Hepatocyte (in vitro differentiated cells): ENCODE data around the gene SLC17A7. TPM values are rescaled to one million over a fixed set of nuclear protein-coding genes. Genes with fewer than 3 reads are reported as not detected.

Experiments
- DNase-seq: peaks from one replicate; pipeline ENCODE4 v3.0.0-alpha.2; 2016; ENCODE audit warnings: low spot score
- H2AFZ ChIP-seq: fragments of 200-600 bp; sonication (generic); 2 replicates; pipeline ENCODE4 v1.6.0; 2016; ENCODE audit warnings: antibody characterized with exemption, mild to moderate bottlenecking
- H3K27ac ChIP-seq: fragments of 200-600 bp; sonication (generic); 2 replicates; pipeline ENCODE4 v1.5.1; 2016; ENCODE audit warnings: mild to moderate bottlenecking
- H3K27me3 ChIP-seq: fragments of 200-600 bp; sonication (generic); 2 replicates; pipeline ENCODE4 v1.6.1; 2016
- H3K36me3 ChIP-seq: fragments of 200-600 bp; sonication (generic); replicated peaks from 2 replicates; pipeline ENCODE4 v1.5.1; 2016; ENCODE audit warnings: low read depth; ENCODE audit not compliant: insufficient read depth
- H3K4me1 ChIP-seq: fragments of 200-600 bp; sonication (generic); 2 replicates; pipeline ENCODE4 v1.5.1; 2016; ENCODE audit warnings: mild to moderate bottlenecking, moderate library complexity; ENCODE audit not compliant: insufficient read depth
- H3K4me2 ChIP-seq: fragments of 200-600 bp; sonication (generic); 2 replicates; pipeline ENCODE4 v1.6.0; 2016
- H3K4me3 ChIP-seq: fragments of 200-600 bp; sonication (generic); 2 replicates; pipeline ENCODE4 v1.5.1; 2016; ENCODE audit warnings: mild to moderate bottlenecking
- H3K79me2 ChIP-seq: fragments of 200-600 bp; sonication (generic); 2 replicates; pipeline ENCODE4 v1.6.0; 2017; ENCODE audit warnings: mild to moderate bottlenecking
- H3K9me2 ChIP-seq: fragments of 200-600 bp; sonication (generic); replicated peaks from 2 replicates; pipeline ENCODE4 v1.6.0; 2017; ENCODE audit warnings: mild to moderate bottlenecking; ENCODE audit not compliant: insufficient read depth
- H3K9me3 ChIP-seq: fragments of 200-600 bp; sonication (generic); 2 replicates; pipeline ENCODE4 v1.5.1; 2016; ENCODE audit warnings: low read depth, mild to moderate bottlenecking
- H4K20me1 ChIP-seq: fragments of 200-600 bp; sonication (generic); 2 replicates; pipeline ENCODE4 v1.6.0; 2016; ENCODE audit warnings: mild to moderate bottlenecking; ENCODE audit not compliant: insufficient read depth, poor library complexity, severe bottlenecking
- CTCF ChIP-seq: fragments of 200-600 bp; sonication (generic); IDR thresholded peaks from 2 replicates; pipeline ENCODE4 v1.5.1; 2016; ENCODE audit warnings: antibody characterized with exemption, mild to moderate bottlenecking; ENCODE audit not compliant: poor library complexity
- EZH2 ChIP-seq: fragments of 200-600 bp; sonication (generic); IDR thresholded peaks from 2 replicates; pipeline ENCODE4 v1.6.1; 2016; ENCODE audit warnings: antibody characterized with exemption, mild to moderate bottlenecking, borderline replicate concordance
- EZH2phosphoT487 ChIP-seq: fragments of 200-600 bp; sonication (generic); IDR thresholded peaks from one replicate; pipeline ENCODE4 v1.6.1; 2018; ENCODE audit warnings: antibody characterized with exemption, mild to moderate bottlenecking, low read depth, moderate library complexity; ENCODE audit not compliant: unreplicated experiment, severe bottlenecking
- WGBS: methylation state at CpG from one replicate; pipeline ENCODE4 v1.1.6; 2016; ENCODE audit warnings: low lambda C conversion rate; ENCODE audit errors: missing lambda C conversion rate; 5-methylcytosine and 5-hydroxymethylcytosine counted together
- polyA plus RNA-seq: library from polyadenylated mRNA; unstranded; fragments of >200 nt; fragmentation: Nextera tagmentation; extraction: Ambion mirVana; gene quantifications from 2 replicates; pipeline ENCODE4 v1.2.1, GENCODE V29; 2016
- total RNA-seq: library from RNA; depleted of rRNA; stranded (reverse); fragments of >200 nt; gene quantifications from 2 replicates; pipeline ENCODE4 v1.2.3, GENCODE V29; 2014

Gene SLC17A7
- total and polyA plus RNA-seq, 2 experiments from 2014 or later: 0.13 to 0.51 TPM

DNA sequence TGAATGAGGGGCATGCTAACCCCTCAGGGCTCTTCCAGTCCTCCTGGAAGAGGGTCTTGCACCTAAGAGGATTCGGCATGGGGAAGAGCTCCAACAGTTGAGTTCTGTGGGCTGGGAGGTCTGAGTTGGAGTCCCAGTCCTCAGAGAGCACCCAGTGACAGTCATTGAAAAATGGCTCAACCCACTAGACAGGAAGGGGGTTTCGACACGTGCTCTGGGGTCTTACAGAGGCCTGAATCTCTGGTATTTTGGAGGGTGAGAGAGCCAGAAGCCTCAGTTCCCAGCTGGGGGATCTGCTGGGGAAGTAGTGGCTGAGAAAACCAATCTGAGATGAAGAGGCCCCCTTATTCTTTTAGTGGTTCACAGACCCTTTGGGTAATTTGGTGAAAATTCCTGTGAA is 27.1 kb downstream of the SLC17A7 start:
- no peak overlapping the region for H3K4me3 ChIP-seq
- no peak overlapping the region for H3K27ac ChIP-seq
- no peaks in the 10 kb centered on the region for H3K9me2 ChIP-seq
- no peak for TF ChIP-seq CTCF
- no peak for TF ChIP-seq EZH2
- no peak for DNase-seq
- no peaks in the 10 kb centered on the region for H3K9me3 ChIP-seq
- H3K27me3 ChIP-seq: peaks cover 29% of the 10 kb centered on the region
- H3K4me1 ChIP-seq: no peaks in the 10 kb centered on the region
- H4K20me1 ChIP-seq: no peaks in the 10 kb centered on the region
- no peak overlapping the region for H3K4me2 ChIP-seq
- 87% methylated on average over 3 of the region's 3 CpGs for whole genome bisulfite sequencing
- H2AFZ ChIP-seq: no peak overlapping the region
- H3K36me3 ChIP-seq: no peaks in the 10 kb centered on the region
- no peaks in the 10 kb centered on the region for H3K79me2 ChIP-seq

DNA sequence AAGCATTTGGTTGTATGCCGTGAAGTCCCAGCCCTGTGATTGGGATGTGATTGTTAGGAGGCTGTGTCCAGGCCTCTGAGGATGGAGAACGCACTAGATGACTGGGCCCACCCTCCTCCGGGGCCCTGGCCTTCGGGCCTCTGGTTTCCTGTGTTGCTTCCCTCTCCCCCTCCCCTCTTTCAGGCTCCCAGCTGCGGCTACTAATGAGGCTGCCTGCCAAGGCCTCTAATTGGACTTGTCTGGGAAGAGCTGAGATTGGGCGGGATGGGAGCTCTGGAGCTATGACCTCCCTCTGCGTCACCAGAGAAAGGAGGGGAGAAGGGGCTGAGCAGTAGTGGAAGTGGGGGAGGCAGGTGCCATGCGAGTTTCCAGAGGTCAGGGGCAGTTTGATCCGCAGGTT is 28.0 kb downstream of the SLC17A7 start:
- DNase-seq: no peak
- Histone ChIP-seq H3K36me3 (no peaks in the 10 kb centered on the region), H4K20me1 (no peaks in the 10 kb centered on the region), H3K79me2 (no peaks in the 10 kb centered on the region), H3K9me2 (no peaks in the 10 kb centered on the region), H3K9me3 (no peaks in the 10 kb centered on the region), H2AFZ (no peak overlapping the region), H3K4me2 (no peak overlapping the region), H3K27ac (no peak overlapping the region), H3K4me1 (no peaks in the 10 kb centered on the region), H3K27me3 (peaks cover 20% of the 10 kb centered on the region), H3K4me3 (no peak overlapping the region)
- WGBS: 52% methylated on average over 9 of the region's 9 CpGs
- no peak for TF ChIP-seq CTCF

GRCh38 chr19:49411681-49412326 is 29.5 kb downstream of the SLC17A7 start:
- no peak for TF ChIP-seq CTCF
- no peak for TF ChIP-seq EZH2
- TF ChIP-seq EZH2phosphoT487: no peak
- 83% methylated on average over 3 of the region's 3 CpGs for WGBS
- no peaks in the 10 kb centered on the region for H3K36me3 ChIP-seq
- peaks cover 7% of the 10 kb centered on the region for H3K27me3 ChIP-seq
- H3K4me2 ChIP-seq: no peak overlapping the region
- H3K4me3 ChIP-seq: no peak overlapping the region
- no peak for DNase-seq
- no peaks in the 10 kb centered on the region for H4K20me1 ChIP-seq
- no peak overlapping the region for H2AFZ ChIP-seq
- H3K9me3 ChIP-seq: no peaks in the 10 kb centered on the region
- H3K9me2 ChIP-seq: no peaks in the 10 kb centered on the region
- H3K4me1 ChIP-seq: no peaks in the 10 kb centered on the region
- no peak overlapping the region for H3K27ac ChIP-seq
- H3K79me2 ChIP-seq: no peaks in the 10 kb centered on the region

DNA sequence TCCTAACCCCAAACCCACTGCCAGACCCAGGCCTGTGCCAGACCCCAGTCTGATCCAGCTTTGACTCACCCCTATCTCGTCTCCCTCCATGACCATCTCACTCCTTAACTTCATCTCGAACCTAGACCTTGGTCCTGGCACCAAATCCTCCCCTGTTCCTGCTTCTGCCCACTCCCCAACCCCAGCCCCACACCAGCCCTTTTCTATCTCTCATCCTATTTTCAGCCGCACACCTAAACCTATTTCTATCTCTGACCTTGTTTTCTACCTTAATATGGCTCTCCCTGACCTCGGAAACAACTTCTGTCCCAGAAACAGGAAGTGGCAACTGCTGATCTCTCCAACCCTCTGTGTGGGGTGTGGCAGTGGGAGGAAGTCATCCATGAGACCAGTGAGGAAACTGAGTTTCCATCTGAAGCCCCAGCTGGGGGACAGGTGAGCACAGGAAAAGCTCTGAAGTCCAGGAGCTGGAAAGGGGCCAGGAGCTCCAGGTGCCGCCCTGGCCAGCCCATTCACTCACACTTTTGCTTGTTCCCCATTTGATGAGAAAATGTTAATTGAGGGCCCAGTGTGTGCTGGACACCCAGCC is 31.8 kb downstream of the SLC17A7 start:
- no peak overlapping the region for H3K27ac ChIP-seq

More for the DNA sequence above, 31.8 kb downstream of the SLC17A7 start:
- H3K79me2 ChIP-seq: no peaks in the 10 kb centered on the region
- no peaks in the 10 kb centered on the region for H3K27me3 ChIP-seq
- H3K4me1 ChIP-seq: no peaks in the 10 kb centered on the region
- no peak overlapping the region for H2AFZ ChIP-seq
- no peaks in the 10 kb centered on the region for H4K20me1 ChIP-seq
- H3K9me2 ChIP-seq: no peaks in the 10 kb centered on the region
- no peak overlapping the region for H3K4me2 ChIP-seq
- H3K9me3 ChIP-seq: no peaks in the 10 kb centered on the region
- TF ChIP-seq CTCF (no peak), EZH2 (no peak), EZH2phosphoT487 (no peak)
- H3K4me3 ChIP-seq: no peak overlapping the region
- WGBS: 81% methylated on average over 5 of the region's 5 CpGs
- no peak for DNase-seq
- H3K36me3 ChIP-seq: no peaks in the 10 kb centered on the region
